Progenitor cell of endocrine pancreas (in vitro differentiated cells): ENCODE measurements around the gene NOD2. TPM values are rescaled to one million over a fixed set of nuclear protein-coding genes. Genes with fewer than 3 reads are reported as not detected.

Source experiments
- DNase-seq: peaks from one replicate; pipeline ENCODE4 v3.0.0; 2021; ENCODE audit warnings: low spot score; ENCODE audit not compliant: unreplicated experiment
- H3K27ac Mint-ChIP-seq: 2 replicates; pipeline ENCODE4 v1.8.0; 2021; ENCODE audit warnings: mild to moderate bottlenecking, moderate library complexity, mixed read lengths
- H3K27me3 Mint-ChIP-seq: 2 replicates; pipeline ENCODE4 v1.8.0; 2021; ENCODE audit warnings: mixed read lengths
- H3K36me3 Mint-ChIP-seq: 2 replicates; pipeline ENCODE4 v1.8.0; 2022; ENCODE audit warnings: mixed read lengths; ENCODE audit not compliant: insufficient read depth
- H3K4me1 Mint-ChIP-seq: 2 replicates; pipeline ENCODE4 v1.8.0; 2021; ENCODE audit warnings: low read depth, mixed read lengths
- H3K4me3 Mint-ChIP-seq: 2 replicates; pipeline ENCODE4 v1.8.0; 2021; ENCODE audit warnings: low read depth, mild to moderate bottlenecking, moderate library complexity, mixed read lengths
- H3K9me3 Mint-ChIP-seq: 2 replicates; pipeline ENCODE4 v1.8.0; 2021; ENCODE audit warnings: low read depth, mixed read lengths
- CTCF ChIP-seq: fragments of 200-600 bp; sonication (generic); IDR thresholded peaks from one replicate; pipeline ENCODE4 v1.5.0; 2021; ENCODE audit warnings: antibody characterized with exemption, mild to moderate bottlenecking; ENCODE audit not compliant: unreplicated experiment
- total RNA-seq: library from RNA; stranded (reverse); gene quantifications from 2 replicates; pipeline ENCODE4 v1.2.1, GENCODE V29; 2021

The NOD2 gene
- total RNA-seq, 1 donor from 2014 or later: not detected

- peaks cover 6% of the 10 kb centered on the region for H3K9me3 Mint-ChIP-seq
- peaks cover 7% of the 10 kb centered on the region for H3K4me1 Mint-ChIP-seq
- H3K27me3 Mint-ChIP-seq: peaks cover 6% of the 10 kb centered on the region
- TF ChIP-seq CTCF: no peak
- H3K4me3 Mint-ChIP-seq: no peak overlapping the region
- no peak for DNase-seq
- no peaks in the 10 kb centered on the region for H3K36me3 Mint-ChIP-seq
- H3K27ac Mint-ChIP-seq: no peak overlapping the region
These were observed 28.4 kb downstream of the NOD2 start for GRCh38 chr16:50721549-50722404.

GRCh38 chr16:50722405-50722737, 29.0 kb downstream of the NOD2 start:
- TF ChIP-seq CTCF: no peak
- peaks cover 6% of the 10 kb centered on the region for H3K27me3 Mint-ChIP-seq
- no peaks in the 10 kb centered on the region for H3K36me3 Mint-ChIP-seq
- H3K4me1 Mint-ChIP-seq: peaks cover 7% of the 10 kb centered on the region
- H3K9me3 Mint-ChIP-seq: peaks cover 6% of the 10 kb centered on the region
- H3K4me3 Mint-ChIP-seq: no peak overlapping the region
- no peak overlapping the region for H3K27ac Mint-ChIP-seq
- no peak for DNase-seq

- no peak overlapping the region for H3K27ac Mint-ChIP-seq
- no peak overlapping the region for H3K4me3 Mint-ChIP-seq
- H3K27me3 Mint-ChIP-seq: peaks cover 5% of the 10 kb centered on the region
- H3K36me3 Mint-ChIP-seq: no peaks in the 10 kb centered on the region
- TF ChIP-seq CTCF: no peak
- H3K4me1 Mint-ChIP-seq: peaks cover 7% of the 10 kb centered on the region
- H3K9me3 Mint-ChIP-seq: peaks cover 6% of the 10 kb centered on the region
- DNase-seq: no peak
These were observed 29.6 kb downstream of the NOD2 start for GRCh38 chr16:50722960-50723359.

GRCh38 chr16:50724306-50724705, 30.9 kb downstream of the NOD2 start:
- Mint-ChIP-seq H3K27ac (no peak overlapping the region), H3K9me3 (peaks cover 10% of the 10 kb centered on the region), H3K27me3 (peaks cover 2% of the 10 kb centered on the region), H3K4me1 (peaks cover 4% of the 10 kb centered on the region), H3K36me3 (no peaks in the 10 kb centered on the region), H3K4me3 (no peak overlapping the region)
- no peak for TF ChIP-seq CTCF
- no peak for DNase-seq

- Mint-ChIP-seq H3K9me3 (peaks cover 4% of the 10 kb centered on the region), H3K27ac (no peak overlapping the region), H3K4me1 (no peaks in the 10 kb centered on the region), H3K36me3 (no peaks in the 10 kb centered on the region), H3K27me3 (peaks cover 15% of the 10 kb centered on the region), H3K4me3 (no peak overlapping the region)
- no peak for DNase-seq
- no peak for TF ChIP-seq CTCF
These were observed 38.0 kb downstream of the NOD2 start for GRCh38 chr16:50731130-50731988.
